GM19452 (cell line): ENCODE results near the gene ANKRD60.

ENCODE experiments used
- ATAC-seq: cut with Tn5 transposase; IDR thresholded peaks from one replicate; pipeline ENCODE4 v1.9.1; 2021; ENCODE audit not compliant: unreplicated experiment

The ANKRD60 gene, protein sequence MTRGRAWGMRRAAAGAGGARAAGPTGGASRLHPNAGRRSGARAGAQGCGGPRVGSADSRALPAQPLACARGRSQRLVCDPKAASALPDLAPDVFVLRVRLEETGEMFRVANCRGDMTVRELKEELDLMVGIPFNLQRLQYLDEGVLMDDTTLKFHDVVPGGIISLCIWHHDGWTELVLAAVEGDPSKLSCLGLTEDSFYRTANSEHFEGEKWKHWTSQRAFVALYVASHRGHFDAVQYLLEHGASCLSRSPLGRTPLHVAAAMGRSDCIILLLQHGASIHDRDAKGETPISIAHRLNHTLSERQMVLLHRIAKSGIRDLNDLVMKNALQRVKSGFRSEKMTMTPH

DNA sequence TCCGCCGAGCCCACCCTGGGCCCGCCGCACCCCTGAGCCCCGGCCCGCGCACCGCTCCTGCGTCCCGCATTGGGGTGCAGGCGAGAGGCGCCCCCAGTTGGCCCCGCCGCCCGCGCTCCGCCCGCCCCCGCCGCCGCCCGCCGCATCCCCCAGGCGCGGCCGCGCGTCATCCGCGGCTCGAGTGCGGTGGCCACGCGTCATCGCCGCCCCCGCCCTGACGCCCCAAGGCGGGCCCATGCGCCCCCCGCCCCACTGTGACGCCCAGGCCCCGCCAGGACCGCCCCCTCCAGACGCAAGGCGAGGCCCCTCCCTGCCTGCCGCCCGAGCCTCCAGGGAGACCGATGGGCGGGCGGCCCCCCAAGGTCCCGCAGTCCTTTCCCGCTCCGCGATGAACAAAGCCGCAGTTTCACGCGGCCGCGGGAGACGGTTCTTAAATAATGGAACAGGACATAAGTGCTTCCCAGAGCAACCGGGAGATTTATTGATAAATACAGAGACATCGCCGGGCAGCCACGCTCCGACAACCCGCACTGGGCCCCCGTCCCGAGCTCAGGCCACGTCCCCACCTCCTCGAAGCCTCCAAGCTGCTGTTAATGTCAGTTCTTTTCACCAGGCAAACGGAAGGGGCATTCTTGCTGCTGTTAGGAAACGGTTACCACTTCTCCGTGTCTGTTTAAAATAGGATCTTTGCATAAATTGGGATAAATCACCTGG lies at the start of gene ANKRD60:
Gene ANKRD60 (minus strand): TSS at position 170 of the 714 bp plus-strand sequence. CDS start 0 bp downstream, at position 170.
- ATAC-seq: no peak

DNA sequence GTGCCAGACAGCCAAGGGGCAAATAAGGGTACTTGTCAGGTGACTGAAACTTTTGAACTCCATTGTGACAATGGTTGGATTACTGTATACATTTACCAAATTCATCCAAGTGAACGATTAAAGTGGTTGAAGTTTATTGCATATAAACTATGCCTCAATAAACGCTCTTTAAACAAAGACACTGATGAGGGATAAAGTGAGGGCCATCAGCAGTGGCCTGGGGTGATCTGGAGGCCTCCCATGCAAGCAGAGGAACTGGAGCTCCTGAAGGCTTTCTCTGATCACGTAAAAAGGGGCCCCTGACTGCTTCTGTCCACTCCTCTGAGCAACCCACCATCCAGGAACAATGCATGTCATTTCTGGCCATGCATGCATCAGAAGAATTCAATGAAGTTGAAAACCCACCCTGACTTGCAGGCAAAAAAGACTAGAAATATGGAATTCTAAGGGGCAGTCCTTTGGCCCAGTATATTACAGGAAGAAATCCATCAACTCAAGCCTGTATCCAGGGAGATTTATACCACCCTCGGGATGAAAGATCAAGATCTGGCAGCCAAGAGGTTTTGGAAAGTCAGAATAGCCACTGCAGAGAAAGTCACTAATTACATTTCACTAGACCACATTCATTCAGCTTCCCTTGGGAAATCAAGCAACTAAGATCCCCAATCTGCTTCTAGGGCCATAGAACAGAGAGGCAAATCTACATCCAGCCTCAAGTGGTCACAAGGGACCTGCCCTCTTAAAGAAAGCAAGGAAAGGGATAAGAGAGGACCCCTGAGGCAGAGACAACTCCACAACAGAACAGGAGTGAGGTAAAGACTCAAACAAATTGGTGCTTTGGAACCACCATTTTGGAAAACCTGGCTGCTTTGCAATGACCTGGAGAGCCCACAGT lies 49.4 kb upstream of the ANKRD60 start:
- no peak for ATAC-seq

DNA sequence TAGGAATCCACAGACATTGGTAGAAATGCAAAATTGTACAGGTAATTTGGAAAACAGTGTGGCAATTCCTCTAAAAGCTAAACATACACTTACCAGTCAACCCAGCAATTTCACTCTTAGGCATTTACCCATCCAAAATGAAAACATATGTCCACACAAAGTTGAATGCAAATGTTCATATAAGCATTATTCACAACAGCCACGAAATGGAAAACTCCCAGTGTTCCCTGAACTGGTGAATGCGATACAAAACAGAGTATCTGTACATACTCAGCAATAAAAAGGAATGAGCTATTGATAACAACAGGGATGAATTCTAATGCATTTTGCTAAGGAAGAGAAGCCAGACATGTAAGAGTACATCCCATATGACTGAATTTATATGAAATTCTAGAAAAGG lies 48.7 kb upstream of the ANKRD60 start:
- no peak for ATAC-seq

DNA sequence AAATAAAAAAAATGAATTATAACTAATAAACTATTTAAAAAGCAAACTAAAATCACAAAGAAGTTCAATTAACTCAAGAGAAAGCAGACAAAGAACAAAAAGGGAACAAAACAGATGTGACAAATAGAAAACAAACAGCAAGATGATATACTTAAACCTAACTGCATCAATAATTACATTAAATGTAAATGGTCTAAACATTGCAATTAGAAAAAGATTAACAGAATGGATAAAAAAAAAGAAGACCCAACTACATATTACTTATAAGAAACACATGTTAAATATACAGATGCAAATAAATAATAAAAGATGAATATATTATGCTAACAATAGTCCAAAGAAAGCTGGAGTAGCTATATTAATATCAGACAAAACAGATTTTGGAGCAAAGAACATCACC lies 45.9 kb upstream of the ANKRD60 start:
- no peak for ATAC-seq

DNA sequence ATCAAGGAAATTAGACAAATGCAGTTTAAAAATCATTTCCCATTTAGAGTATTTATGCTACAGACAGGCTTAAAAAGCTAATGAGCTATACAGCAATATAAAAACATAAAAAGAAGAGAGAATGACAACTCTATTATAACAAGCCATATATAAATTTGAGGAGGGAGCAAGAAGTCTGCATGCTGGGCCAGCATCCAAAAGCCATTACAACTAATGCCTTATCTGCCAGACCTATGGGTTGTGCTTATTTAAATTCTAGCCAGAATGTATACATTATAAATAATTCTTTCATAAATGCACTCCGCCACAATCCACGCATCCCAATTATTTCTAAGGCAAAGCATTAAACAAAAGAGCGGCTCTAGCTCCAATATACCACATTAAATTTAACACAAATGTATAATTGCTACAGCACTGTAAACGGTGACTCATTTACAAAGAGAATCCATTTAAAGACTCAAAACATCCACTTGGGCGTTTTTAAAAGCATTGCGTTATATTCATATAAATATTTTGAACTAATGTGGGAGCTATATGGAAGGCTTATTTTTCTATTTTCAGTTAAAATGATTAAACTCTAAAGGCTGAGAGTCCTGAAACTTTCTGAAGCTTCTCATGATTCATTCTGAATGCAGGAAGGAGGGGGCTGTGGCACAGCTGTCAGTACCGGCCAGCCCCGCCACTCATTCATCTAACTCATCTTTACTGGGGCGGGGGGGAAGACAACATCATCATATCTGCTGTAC lies 43.3 kb upstream of the ANKRD60 start:
- ATAC-seq: no peak

DNA sequence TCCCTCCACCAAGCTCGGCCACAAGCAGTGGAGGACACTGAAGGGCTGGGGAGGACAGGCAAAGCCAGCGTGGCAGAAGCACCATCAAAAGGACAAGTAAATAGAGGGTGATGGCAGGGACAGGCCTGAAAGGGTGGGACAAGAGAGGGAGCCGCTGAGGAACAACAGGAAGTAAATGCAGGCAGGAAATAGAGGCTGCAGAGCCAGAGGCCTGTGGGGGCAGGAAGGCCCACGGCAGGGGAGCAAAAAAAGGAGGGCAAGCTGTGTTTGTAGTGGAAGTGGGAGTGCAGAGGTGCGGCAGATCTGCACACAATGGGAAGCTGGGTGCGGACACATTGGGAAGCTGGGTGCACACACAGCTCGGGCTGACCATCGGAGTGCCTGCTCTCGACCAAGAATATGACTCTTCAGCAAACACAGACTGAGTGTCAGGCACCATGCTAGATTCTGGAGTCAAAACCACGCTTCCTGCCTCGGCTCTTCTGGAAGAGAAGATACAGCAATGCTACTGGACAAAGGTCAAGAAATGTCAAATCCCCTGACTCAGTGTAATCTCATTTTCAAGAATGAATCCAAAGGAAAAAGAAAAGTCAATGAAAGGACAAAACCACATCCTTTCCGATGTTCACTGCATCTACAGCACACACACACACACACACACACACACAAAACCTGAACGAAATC lies 40.6 kb upstream of the ANKRD60 start:
- ATAC-seq: no peak

DNA sequence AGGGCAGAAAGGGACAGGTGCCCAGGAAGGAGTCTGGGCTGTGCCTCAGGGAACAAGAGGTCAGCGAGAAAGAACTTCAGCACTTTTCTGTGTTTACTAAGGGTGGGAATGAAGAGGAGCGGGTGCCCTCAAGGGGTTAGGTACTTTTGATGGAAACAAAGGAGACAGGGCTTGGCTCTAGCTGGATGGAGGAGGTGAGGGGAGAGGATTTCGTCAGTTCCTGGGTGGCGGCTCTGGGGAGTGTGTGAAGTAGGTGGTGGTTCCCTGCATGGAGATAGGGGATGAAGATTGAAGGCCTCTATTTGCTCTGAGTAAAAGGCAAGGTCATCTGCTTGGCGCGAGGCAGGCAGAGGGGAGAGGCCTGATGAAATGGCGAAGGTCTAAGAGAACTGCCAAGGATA lies 40.0 kb upstream of the ANKRD60 start:
- no peak for ATAC-seq

DNA sequence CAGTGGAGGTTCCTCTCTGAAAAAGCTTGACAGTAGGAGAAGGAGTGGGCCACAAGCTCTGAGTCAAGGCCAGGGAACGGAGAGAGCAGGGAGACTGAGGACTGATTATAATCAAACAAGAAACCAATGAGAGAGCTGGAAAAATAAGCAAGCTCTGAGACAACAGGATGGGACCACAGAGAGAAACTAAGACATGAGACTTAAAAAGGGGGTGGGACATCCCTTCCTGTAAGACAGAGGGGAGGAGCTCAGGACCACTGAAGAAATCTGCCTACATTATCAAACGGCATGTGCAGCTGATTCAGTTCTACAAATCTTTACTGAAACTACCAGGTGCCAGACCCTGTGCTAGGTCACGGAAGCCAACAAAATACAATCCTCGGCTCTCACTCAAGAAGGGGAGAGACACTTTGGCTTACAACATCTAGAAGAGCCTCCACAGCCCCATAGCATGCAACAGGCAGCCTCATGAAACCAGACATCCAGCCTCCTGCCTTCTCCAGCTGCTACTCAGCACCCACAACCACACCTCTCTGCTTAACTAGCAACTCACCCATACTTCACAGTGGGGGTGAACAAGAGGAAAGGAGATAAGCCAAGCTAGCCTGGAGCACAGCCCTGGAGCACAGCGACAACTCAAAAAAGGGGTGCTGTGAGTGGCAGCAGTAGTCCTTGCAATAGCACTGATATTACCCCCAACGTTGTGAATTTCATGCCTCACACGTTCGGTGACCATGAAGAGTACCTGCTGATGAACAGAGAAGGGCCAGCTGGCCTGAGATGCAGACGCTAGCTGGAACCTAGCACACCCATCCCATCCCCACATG lies 39.1 kb upstream of the ANKRD60 start:
- no peak for ATAC-seq

DNA sequence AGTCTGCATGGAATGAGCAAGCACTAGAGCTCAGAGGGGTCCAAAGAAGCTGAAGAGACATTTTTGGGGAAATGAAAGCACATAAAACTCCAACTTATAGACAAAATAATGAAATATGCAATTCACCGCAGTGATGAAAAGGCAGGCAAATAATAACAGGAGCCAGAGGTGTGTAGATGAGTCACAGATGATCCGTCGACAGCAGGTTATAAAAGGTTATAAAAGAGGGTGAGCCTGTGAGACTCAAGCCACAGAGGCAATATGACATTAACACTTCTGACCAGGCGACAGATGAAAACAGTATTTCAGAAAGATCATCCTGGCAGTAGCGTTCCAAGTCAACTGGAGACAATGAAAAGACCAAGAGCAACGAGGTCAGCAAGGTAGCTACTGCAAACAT lies 35.8 kb upstream of the ANKRD60 start:
- no peak for ATAC-seq

DNA sequence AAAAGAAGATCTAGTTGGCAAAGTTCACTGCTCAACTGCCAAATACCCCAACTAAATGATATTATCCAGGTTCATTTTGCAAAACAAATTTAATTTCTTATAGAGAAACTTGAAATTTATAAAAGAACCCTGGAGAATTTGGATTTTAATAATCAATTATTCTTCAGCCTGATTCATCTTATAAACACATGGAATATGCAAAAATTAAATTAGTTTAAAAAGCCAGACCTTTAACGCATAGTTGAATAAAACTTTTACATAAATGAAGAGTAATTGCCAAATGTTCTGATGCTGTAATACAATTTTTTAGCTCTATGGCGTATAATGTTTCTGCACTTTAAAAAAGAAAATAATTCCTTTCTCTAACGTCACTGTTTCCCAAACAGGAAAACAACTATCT lies 33.2 kb upstream of the ANKRD60 start:
- no peak for ATAC-seq

DNA sequence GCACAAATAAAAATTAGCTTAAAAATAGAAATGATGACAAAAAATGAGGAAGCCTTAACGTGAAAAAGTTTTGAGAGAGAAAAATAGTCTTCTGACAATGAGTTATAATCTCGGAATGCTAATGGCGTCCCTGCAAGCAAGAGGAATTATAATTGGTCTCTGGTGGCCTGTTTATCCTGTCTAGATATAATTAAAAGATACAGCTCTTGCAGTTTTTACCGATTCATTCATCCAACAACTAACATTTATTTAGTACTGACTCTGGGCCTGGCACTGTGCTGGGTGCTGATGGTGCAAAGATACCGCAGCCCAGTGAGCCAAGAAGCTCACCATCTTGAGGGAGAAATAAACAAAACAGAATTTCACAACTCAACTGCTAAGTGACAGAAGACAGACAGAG lies 31.6 kb upstream of the ANKRD60 start:
- ATAC-seq: no peak

DNA sequence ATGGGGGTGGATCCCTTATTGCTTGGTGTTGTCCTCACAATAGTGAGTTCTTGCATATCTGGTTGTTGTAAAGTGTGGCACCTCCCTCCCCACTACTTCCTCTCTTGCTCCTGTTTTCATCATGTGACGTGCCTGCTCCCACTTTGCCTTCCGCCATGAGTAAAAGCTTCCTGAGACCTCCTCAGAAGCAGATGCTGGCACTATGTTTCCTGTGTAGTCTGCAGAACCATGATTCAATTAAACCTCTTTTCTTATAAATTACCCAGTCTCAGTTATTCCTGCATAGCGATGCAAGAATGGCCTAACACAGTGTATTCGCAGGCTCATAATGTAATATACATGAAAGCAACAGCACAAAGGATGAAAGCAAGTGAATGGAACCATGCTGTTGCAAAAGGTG lies 28.4 kb upstream of the ANKRD60 start:
- no peak for ATAC-seq

DNA sequence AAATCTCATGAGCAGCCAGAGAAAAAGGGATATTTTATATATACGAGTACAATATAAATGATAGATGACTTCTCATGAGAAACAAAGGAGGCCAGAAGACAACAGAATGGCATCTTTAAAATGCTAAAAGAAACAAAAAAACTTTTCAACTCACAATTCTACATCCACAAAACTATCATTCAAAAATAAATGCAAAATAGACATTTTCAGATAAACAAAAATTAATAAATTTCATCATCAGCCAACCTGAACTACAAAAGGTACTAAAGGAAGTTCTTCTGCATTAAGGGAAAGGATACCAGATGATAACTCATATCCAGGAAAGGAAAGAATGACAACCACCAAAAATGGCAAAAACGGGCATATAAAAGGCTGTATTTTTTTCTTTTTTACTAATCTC lies 27.9 kb upstream of the ANKRD60 start:
- no peak for ATAC-seq

DNA sequence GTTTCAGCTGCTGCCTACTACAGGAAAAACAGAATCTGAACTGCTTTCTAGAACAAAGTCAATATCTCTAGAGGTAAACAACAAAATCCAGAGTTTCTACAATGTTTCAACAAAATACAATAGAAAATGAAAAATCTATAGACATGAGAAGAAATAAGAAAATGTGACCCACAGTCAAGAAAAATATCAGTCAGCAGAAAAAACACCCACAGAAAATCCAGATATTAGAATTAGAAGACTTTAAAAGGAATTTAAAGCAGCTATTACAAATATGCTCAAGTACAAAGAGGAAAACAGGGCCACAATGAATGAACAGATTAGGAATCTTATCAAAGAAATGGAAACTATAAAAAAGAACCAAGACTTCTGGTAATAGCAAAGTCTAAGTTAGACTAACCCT lies 26.4 kb upstream of the ANKRD60 start:
- ATAC-seq: no peak

DNA sequence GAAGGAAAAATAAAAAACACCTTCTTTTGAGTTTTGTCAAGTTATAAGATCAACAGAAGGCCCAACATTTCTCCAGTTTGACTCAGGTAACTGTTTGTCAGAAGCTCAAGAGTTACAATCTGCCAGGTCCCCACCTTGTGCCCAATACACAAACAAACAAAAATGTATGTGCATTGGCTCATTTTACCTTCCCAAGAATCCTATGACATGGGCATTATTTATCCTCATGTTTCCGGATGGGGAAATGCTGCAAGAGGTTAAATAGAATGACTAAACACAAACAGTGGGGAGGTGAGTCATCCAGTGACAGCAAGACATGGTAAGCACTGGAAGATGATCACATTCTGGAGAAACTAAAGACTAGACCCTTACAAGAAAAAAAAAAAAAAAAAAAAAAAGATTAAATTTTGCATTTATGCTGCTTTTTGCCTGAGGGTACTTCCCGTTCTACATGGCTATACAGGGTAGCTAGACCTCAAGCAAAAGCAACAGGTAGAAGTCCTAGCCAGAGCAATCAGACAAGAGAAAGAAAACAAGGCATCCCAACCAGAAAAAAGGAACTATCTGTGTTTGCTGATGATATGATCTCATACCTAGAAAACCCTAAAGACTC lies 23.6 kb upstream of the ANKRD60 start:
- no peak for ATAC-seq

DNA sequence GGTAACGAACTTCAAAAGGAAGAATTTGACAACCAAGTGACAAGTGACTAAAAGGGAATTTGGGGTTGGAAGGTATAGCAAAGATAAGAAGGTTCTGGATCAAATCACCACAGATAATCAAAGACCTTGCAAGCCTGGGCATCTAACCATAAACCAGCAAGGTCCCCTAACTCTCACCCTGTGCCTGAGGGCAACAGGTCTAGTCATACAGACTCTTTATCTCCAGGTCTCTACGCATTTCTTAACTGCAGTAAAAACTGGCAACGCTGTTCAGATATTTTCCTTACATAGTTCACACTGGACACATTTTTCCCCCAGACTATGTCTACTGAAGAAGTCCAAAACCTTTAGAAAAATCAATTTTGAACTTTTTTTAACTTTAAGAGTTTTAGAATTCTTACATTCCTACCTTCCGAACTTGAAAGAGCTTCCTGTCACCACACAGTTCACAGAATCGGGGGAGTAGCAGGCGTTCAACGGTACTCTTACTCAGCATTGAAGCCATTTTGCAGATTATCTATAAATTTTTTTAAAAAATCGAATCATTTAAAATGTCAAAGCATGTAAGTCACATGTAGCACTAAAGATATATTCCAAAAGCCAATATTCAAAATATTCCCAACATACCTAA lies 23.0 kb upstream of the ANKRD60 start:
- no peak for ATAC-seq

DNA sequence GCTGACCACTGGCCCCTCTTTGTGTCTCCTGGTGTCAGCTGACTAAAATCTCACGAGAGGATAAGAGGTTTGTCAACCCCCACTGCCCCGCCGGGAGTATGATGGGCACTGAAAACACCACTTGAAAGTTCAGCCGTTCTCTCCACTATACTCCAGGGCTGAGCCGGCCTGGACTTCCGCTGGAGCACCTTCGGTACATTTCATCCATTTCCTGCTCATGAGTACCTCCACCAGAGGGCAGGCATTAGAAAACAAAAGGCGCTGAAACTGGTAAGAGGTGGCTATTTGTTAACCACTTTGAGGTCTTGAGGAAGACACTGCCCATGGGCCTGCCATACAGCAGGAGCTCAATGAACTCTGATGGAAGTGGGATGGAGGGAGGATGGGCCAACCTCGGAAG lies 17.9 kb upstream of the ANKRD60 start:
- no peak for ATAC-seq

DNA sequence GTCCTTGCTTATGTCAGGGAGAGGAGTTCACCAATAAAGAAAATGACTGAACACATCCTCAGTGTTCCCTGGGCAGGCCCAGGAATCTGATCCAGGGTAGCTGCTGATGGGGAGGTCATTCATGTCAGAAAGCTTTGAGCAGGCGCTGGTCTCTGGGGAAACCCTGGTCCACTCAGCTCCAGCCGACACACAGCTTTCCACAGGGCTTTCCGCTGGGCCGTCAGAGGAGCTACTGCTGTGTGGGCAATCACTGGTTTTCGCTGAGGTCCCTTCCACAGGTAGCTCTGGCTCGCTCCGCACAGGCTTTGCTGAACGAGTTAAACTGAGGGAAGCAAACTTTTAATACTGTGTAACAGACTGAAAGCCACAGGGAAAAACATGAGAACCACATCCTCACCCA lies 17.5 kb upstream of the ANKRD60 start:
- no peak for ATAC-seq
